NK-92 treated with Interleukin-12 subunit alpha and Interleukin-12 subunit beta, amount 100 ng/mL, for 24 hours (cell line): ENCODE data around the gene ZNF738.
"Not testable (repeated sequence)": the region's sequence is repeated elsewhere in the genome, so short reads cannot be mapped to it uniquely, and the experiment has no call there.

Experiments
- DNase-seq: peaks from one replicate; lab custom pipeline; 2025; lab: John Stamatoyannopoulos, UW

ZNF738 gene

GRCh38 chr19:21358768-21359451 is at the start of gene ZNF738:
TSS of gene ZNF738 (plus strand) at chr19:21359000. CDS start at chr19:21359141, 141 bp downstream.
- DNase-seq = no peak

- DNase-seq = not testable (repeated sequence)
Measured at GRCh38 chr19:21312807-21313206, 46.0 kb upstream of the ZNF738 start.

GRCh38 chr19:21314676-21315075 is 44.1 kb upstream of the ZNF738 start:
- DNase-seq = no peak

GRCh38 chr19:21317821-21318220 is 41.0 kb upstream of the ZNF738 start:
- DNase-seq = no peak

GRCh38 chr19:21321134-21321533 is 37.7 kb upstream of the ZNF738 start:
- no peak for DNase-seq

- no peak for DNase-seq
Measured at GRCh38 chr19:21321996-21322395, 36.8 kb upstream of the ZNF738 start.

GRCh38 chr19:21322528-21322927 is 36.3 kb upstream of the ZNF738 start:
- DNase-seq = no peak

- no peak for DNase-seq
Measured at GRCh38 chr19:21323000-21323399, 35.8 kb upstream of the ZNF738 start.

GRCh38 chr19:21326169-21326568 is 32.6 kb upstream of the ZNF738 start:
- DNase-seq = no peak

- no peak for DNase-seq
Measured at GRCh38 chr19:21328406-21328805, 30.4 kb upstream of the ZNF738 start.

- no peak for DNase-seq
Measured at GRCh38 chr19:21328885-21329605, 29.8 kb upstream of the ZNF738 start, which contains the start of gene ZNF708. TSS of gene ZNF708 (minus strand) at chr19:21329410. CDS start at chr19:21329212, 198 bp downstream.

GRCh38 chr19:21335721-21336120 is 23.1 kb upstream of the ZNF738 start:
- DNase-seq = no peak

GRCh38 chr19:21344841-21345240 is 14.0 kb upstream of the ZNF738 start:
- DNase-seq = not testable (repeated sequence)

- no peak for DNase-seq
Measured at GRCh38 chr19:21352830-21353229, 6.0 kb upstream of the ZNF738 start.

- no peak for DNase-seq
Measured at GRCh38 chr19:21362291-21362690, 3.5 kb downstream of the ZNF738 start.

GRCh38 chr19:21383980-21384582 is 25.3 kb downstream of the ZNF738 start:
- no peak for DNase-seq

- no peak for DNase-seq
Measured at GRCh38 chr19:21396121-21396520, 37.3 kb downstream of the ZNF738 start.

GRCh38 chr19:21396893-21397572 is 38.2 kb downstream of the ZNF738 start, which contains the start of gene ZNF493:
TSS of gene ZNF493 (plus strand) at chr19:21397133. CDS start at chr19:21397238, 105 bp downstream.
- no peak for DNase-seq

GRCh38 chr19:21398851-21399250 is 40.1 kb downstream of the ZNF738 start:
- no peak for DNase-seq

GRCh38 chr19:21402303-21402985 is 43.6 kb downstream of the ZNF738 start:
- no peak for DNase-seq

- DNase-seq = no peak
Measured at GRCh38 chr19:21410166-21410565, 51.4 kb downstream of the ZNF738 start.

GRCh38 chr19:21422244-21422643 is 63.4 kb downstream of the ZNF738 start:
- DNase-seq = no peak
